ENCODE results near the gene S100A5. TPM values are rescaled to one million over a fixed set of nuclear protein-coding genes. Genes with fewer than 3 reads are reported as not detected.
A peak's percentile ranks its signal among the peaks of the same experiment; 100 is the strongest.

Gene S100A5
- total and polyA plus RNA-seq, 4 donors = not detected

DNA sequence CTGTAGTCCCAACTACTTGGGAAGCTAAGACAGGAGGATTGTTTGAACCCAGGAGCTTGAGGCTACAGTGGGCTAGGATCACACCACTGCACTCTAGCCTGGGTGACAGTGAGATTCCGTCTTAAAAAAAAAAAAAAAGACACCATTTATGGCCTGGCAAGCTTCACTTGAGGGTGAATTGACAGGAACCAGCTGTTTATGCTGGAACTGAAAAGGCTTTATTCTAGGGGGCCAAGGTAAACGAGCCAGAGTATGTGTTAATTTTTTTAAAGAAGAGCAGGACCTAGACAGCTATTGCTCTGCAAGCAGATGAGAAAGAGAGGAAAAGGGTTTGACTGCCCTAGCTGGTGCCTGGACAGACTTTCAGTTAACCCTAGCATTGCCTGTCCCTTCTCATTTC is 42.0 kb downstream of the S100A5 start:
- DNase-seq (ENCODE audit: low read depth in 4 of 6, low spot score in 6 of 6) = no peak
- H3K27me3 ChIP-seq (ENCODE audit: control insufficient read depth, insufficient read depth, low read length) = no peaks in the 10 kb centered on the region

DNA sequence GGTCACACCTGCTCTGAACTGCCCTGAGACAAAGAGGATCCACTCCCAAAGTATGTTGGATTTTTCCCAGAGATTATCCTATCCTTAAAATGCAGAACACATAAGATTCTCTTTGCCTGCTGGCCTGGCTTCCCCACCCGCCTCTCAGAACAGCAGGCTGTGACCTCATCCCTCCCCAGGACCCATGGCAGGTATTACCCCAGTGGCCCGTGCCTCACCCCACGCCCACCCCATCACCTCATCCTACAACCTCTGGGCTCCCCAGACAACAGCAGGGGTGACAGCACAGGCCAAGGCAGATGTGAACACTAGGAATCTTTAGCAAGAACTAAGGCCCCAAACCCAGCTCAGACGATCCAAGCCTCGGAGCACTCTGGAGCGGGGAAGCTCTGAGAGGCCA is 45.2 kb downstream of the S100A5 start:
- no peak for DNase-seq (ENCODE audit: low read depth in 4 of 6, low spot score in 6 of 6)
- no peak overlapping the region for H3K27ac ChIP-seq (ENCODE audit: low read depth, low read length)
- no peaks in the 10 kb centered on the region for H3K36me3 ChIP-seq (ENCODE audit: control insufficient read depth, insufficient read depth, low read length)
- no peaks in the 10 kb centered on the region for H3K9me3 ChIP-seq (ENCODE audit: control insufficient read depth, insufficient read depth, low read length)
- no peaks in the 10 kb centered on the region for H3K27me3 ChIP-seq (ENCODE audit: control insufficient read depth, insufficient read depth, low read length)
- no peak overlapping the region for H3K4me3 ChIP-seq (ENCODE audit: low read depth, low read length)
- 66% methylated on average over 6 of the region's 6 CpGs for WGBS (ENCODE audit: insufficient coverage)
- no peaks in the 10 kb centered on the region for H3K4me1 ChIP-seq (ENCODE audit: control insufficient read depth, insufficient read depth, low read length)

More for the DNA sequence above, 42.0 kb downstream of the S100A5 start:
- Histone ChIP-seq H3K4me3 (ENCODE audit: low read depth, low read length) (no peak overlapping the region), H3K27ac (ENCODE audit: low read depth, low read length) (no peak overlapping the region), H3K9me3 (ENCODE audit: control insufficient read depth, insufficient read depth, low read length) (no peaks in the 10 kb centered on the region), H3K36me3 (ENCODE audit: control insufficient read depth, insufficient read depth, low read length) (no peaks in the 10 kb centered on the region), H3K4me1 (ENCODE audit: control insufficient read depth, insufficient read depth, low read length) (no peaks in the 10 kb centered on the region)
- WGBS (ENCODE audit: insufficient coverage) = 0% methylated on average over 1 of the region's 2 CpGs

DNA sequence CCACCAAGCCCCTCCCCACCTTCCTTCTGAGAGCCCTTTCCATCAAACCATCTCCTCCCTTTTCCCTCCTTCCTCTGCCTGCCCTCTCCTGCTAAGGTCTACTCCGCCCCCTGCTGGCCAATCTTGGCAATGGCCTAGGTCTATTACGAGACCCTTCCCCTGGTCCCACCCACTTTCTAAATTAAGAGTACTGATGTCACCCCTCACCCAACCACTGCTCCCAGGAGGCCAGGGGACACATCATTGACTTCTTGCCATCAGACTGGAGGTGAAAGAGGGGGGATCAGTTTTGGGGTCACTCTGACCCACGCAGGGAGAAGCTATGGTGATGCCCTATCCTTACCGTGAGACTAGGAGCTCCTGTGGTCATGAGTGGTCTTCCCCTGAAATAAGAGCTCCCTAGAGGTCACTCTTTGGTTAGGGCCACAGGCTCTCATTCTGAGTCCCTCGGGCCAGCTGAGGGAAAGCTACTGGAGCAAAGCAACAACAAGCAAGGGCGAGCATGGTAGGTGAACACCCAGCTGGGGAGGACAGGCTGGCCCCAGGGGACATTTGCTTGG is 45.7 kb downstream of the S100A5 start:
- no peak overlapping the region for H3K27ac ChIP-seq (ENCODE audit: low read depth, low read length)
- peaks cover 3% of the 10 kb centered on the region for H3K4me1 ChIP-seq (ENCODE audit: control insufficient read depth, insufficient read depth, low read length)
- DNase-seq (ENCODE audit: low read depth in 4 of 6, low spot score in 6 of 6) = peak in 4 of 6 donors; percentile 21 to 75 (median 51)
- WGBS (ENCODE audit: insufficient coverage) = 41% methylated on average over 6 of the region's 6 CpGs
- H3K9me3 ChIP-seq (ENCODE audit: control insufficient read depth, insufficient read depth, low read length) = no peaks in the 10 kb centered on the region
- H3K27me3 ChIP-seq (ENCODE audit: control insufficient read depth, insufficient read depth, low read length) = no peaks in the 10 kb centered on the region
- no peaks in the 10 kb centered on the region for H3K36me3 ChIP-seq (ENCODE audit: control insufficient read depth, insufficient read depth, low read length)
- no peak overlapping the region for H3K4me3 ChIP-seq (ENCODE audit: low read depth, low read length)

DNA sequence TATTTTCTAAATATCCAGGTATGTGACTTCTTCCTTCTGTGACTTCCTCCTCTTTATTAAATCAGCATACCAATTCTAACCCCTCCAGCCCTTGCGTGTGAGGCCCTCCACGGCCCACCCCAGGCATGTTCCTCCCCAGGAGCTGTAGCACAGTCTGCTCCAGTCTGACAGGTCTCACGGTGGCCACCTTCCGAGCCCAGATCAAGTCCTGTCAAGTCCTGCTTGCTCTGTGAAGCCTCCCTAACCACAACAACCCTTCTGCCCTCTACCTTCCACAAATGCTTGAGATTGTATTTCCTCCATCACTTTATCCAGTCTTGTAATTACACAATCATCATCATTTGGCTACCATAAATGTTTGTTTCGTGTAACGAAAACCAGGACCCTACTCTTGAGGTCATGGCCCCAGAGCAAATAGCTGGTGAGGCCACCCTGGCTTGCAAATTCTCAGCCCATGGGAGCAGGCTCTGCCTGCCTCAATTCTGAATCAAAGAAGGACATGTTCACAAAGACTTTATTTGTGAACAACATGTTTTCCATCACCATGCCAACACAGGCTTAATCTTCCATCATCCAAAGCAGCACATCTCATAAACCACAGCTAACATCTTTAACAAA is 47.3 kb downstream of the S100A5 start:
- Histone ChIP-seq H3K4me1 (ENCODE audit: control insufficient read depth, insufficient read depth, low read length) (peaks cover 3% of the 10 kb centered on the region), H3K36me3 (ENCODE audit: control insufficient read depth, insufficient read depth, low read length) (no peaks in the 10 kb centered on the region), H3K4me3 (ENCODE audit: low read depth, low read length) (no peak overlapping the region), H3K27me3 (ENCODE audit: control insufficient read depth, insufficient read depth, low read length) (no peaks in the 10 kb centered on the region), H3K27ac (ENCODE audit: low read depth, low read length) (no peak overlapping the region), H3K9me3 (ENCODE audit: control insufficient read depth, insufficient read depth, low read length) (no peaks in the 10 kb centered on the region)
- no peak for DNase-seq (ENCODE audit: low read depth in 4 of 6, low spot score in 6 of 6)
- WGBS (ENCODE audit: insufficient coverage) = 84% methylated on average over 6 of the region's 6 CpGs

DNA sequence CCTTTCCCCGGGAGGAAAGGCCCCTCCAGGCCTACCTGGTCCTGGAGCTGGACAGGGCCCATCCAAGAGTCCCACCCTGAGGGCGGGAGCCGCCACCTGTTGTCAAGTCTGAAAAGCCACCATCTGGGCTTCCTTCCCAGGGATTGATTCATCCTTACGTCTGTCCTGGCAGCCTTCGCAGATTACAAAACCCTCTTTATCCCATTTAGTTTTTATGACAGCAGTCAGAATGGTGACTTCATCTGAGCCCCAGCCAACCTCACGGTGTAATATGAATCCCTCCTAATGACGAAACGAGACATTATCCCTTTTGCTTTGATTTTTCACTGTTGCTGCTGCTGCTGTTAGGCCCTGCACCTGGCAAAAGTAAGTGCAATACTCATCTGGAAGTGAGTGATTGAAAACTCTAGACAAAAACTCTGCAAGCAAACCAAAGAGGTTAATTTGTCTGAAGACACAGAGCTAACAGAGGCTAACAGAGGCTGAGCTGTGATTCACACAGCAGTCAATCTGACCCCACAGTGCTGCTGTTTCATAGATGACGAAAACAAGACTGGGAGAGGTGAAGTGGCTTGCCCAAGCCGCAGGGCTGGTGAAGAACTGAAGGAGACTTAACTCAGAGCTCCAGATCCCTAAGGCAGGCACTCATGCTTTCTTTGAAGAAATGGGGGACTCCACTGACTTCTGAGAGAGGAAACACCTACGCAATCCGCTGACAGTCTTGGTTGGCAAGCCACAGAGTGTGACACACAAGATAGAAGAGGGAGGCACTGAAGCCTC is 50.3 kb downstream of the S100A5 start:
- Histone ChIP-seq H3K9me3 (ENCODE audit: control insufficient read depth, insufficient read depth, low read length) (no peaks in the 10 kb centered on the region), H3K27ac (ENCODE audit: low read depth, low read length) (peak overlapping the region; percentile 33), H3K4me3 (ENCODE audit: low read depth, low read length) (no peak overlapping the region), H3K27me3 (ENCODE audit: control insufficient read depth, insufficient read depth, low read length) (no peaks in the 10 kb centered on the region), H3K4me1 (ENCODE audit: control insufficient read depth, insufficient read depth, low read length) (peaks cover 3% of the 10 kb centered on the region), H3K36me3 (ENCODE audit: control insufficient read depth, insufficient read depth, low read length) (no peaks in the 10 kb centered on the region)
- DNase-seq (ENCODE audit: low read depth in 4 of 6, low spot score in 6 of 6) = peak in 2 of 6 donors; percentile 34 to 35
- 38% methylated on average over 9 of the region's 12 CpGs for WGBS (ENCODE audit: insufficient coverage)

DNA sequence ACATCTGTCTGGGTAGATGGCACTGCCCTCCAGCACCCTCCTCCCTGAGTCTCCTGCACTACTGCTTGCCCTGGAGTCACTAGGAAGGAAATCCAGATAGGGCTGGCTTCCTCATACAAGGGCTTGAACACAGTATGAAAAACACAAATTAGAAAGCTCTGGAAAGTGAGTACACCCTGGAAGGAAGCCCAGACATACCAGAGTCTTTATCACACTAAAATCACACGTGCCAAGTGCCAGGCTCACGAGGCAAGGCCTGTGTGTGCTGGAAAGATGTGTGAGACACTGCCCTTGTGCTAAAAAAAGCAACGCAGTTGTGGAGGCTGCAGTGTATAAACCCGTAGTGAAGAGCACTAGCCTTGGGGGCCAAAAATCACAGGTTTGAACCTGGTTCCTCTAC is 52.0 kb downstream of the S100A5 start:
- WGBS (ENCODE audit: insufficient coverage) = 94% methylated on average over 2 of the region's 4 CpGs
- H3K4me1 ChIP-seq (ENCODE audit: control insufficient read depth, insufficient read depth, low read length) = peaks cover 3% of the 10 kb centered on the region
- H3K27me3 ChIP-seq (ENCODE audit: control insufficient read depth, insufficient read depth, low read length) = no peaks in the 10 kb centered on the region
- DNase-seq (ENCODE audit: low read depth in 4 of 6, low spot score in 6 of 6) = peak in 1 of 6 donors; percentile 48
- H3K9me3 ChIP-seq (ENCODE audit: control insufficient read depth, insufficient read depth, low read length) = no peaks in the 10 kb centered on the region
- H3K4me3 ChIP-seq (ENCODE audit: low read depth, low read length) = no peak overlapping the region
- H3K27ac ChIP-seq (ENCODE audit: low read depth, low read length) = no peak overlapping the region
- H3K36me3 ChIP-seq (ENCODE audit: control insufficient read depth, insufficient read depth, low read length) = no peaks in the 10 kb centered on the region

DNA sequence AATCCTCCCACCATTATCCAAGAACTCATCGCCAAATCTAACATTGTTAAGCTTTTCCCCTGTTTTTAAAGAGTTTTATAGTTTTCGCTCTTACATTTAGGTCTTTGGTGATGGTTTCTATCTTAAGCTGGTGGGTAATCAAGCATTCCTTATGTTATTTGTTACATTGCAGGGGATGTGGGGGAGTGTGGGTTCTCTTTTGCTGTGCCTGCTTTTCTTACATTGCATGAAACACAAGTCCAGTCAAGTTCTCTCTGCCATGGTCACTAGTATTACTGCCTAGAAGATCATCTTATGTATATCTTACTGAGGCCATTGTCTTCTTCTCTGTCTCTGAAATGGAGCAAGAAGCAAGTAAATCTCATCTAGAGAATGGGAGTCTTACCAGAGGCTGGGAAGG is 53.0 kb downstream of the S100A5 start:
- no CpG with 5 or more reads among the region's 2 CpGs for WGBS (ENCODE audit: insufficient coverage)
- H3K27me3 ChIP-seq (ENCODE audit: control insufficient read depth, insufficient read depth, low read length) = no peaks in the 10 kb centered on the region
- H3K27ac ChIP-seq (ENCODE audit: low read depth, low read length) = no peak overlapping the region
- no peak for DNase-seq (ENCODE audit: low read depth in 4 of 6, low spot score in 6 of 6)
- no peak overlapping the region for H3K4me3 ChIP-seq (ENCODE audit: low read depth, low read length)
- H3K9me3 ChIP-seq (ENCODE audit: control insufficient read depth, insufficient read depth, low read length) = no peaks in the 10 kb centered on the region
- no peaks in the 10 kb centered on the region for H3K36me3 ChIP-seq (ENCODE audit: control insufficient read depth, insufficient read depth, low read length)
- peaks cover 3% of the 10 kb centered on the region for H3K4me1 ChIP-seq (ENCODE audit: control insufficient read depth, insufficient read depth, low read length)

Other genes starting within 250 kb of the S100A5 start
- not detected for gene PGLYRP3, start 228.0 kb downstream of the S100A5 start, total RNA-seq
- not detected for gene PGLYRP3, start 228.0 kb downstream of the S100A5 start, polyA plus RNA-seq (ENCODE audit: insufficient read length in 2 of 2)
- gene PGLYRP4, start 192.1 kb downstream of the S100A5 start, total RNA-seq = not detected
- gene PGLYRP4, start 192.1 kb downstream of the S100A5 start, polyA plus RNA-seq (ENCODE audit: insufficient read length in 2 of 2) = not detected
- gene S100A9, start 183.1 kb downstream of the S100A5 start, total RNA-seq = 100 to 1,000 TPM in 1 of 2 donors, 10 to 100 TPM in 1; 16.5 to 829 TPM
- 1 to 10 TPM; 2.1 to 4.3 TPM for gene S100A9, start 183.1 kb downstream of the S100A5 start, polyA plus RNA-seq (ENCODE audit: insufficient read length in 2 of 2)
- 10 to 100 TPM in 1 of 2 donors, 1 to 10 TPM in 1; 1.4 to 87.6 TPM for gene S100A12, start 165.3 kb downstream of the S100A5 start, total RNA-seq
- gene S100A12, start 165.3 kb downstream of the S100A5 start, polyA plus RNA-seq (ENCODE audit: insufficient read length in 2 of 2) = not detected
- 100 to 1,000 TPM in 1 of 2 donors, 1 to 10 TPM in 1; 8.3 to 286 TPM for gene S100A8, start 149.9 kb downstream of the S100A5 start, total RNA-seq
- 1 to 10 TPM; 1.3 to 3.8 TPM for gene S100A8, start 149.9 kb downstream of the S100A5 start, polyA plus RNA-seq (ENCODE audit: insufficient read length in 2 of 2)
- gene S100A7A, start 124.4 kb downstream of the S100A5 start, total RNA-seq = not detected
- not detected for gene S100A7A, start 124.4 kb downstream of the S100A5 start, polyA plus RNA-seq (ENCODE audit: insufficient read length in 2 of 2)
- gene S100A7, start 80.3 kb downstream of the S100A5 start, total RNA-seq = not detected
- gene S100A7, start 80.3 kb downstream of the S100A5 start, polyA plus RNA-seq (ENCODE audit: insufficient read length in 2 of 2) = not detected
- 100 to 1,000 TPM in 1 of 2 donors, 10 to 100 TPM in 1; 75.3 to 276 TPM for gene S100A6, start 4.9 kb downstream of the S100A5 start, total RNA-seq
- 100 to 1,000 TPM; 106 to 149 TPM for gene S100A6, start 4.9 kb downstream of the S100A5 start, polyA plus RNA-seq (ENCODE audit: insufficient read length in 2 of 2)
- gene S100A4, start 4.9 kb upstream of the S100A5 start, total RNA-seq = 10 to 100 TPM; 21.1 to 38.2 TPM
- 10 to 100 TPM in 1 of 2 donors, 1 to 10 TPM in 1; 6.0 to 17.9 TPM for gene S100A4, start 4.9 kb upstream of the S100A5 start, polyA plus RNA-seq (ENCODE audit: insufficient read length in 2 of 2)
- not detected for gene S100A3, start 8.3 kb upstream of the S100A5 start, total RNA-seq
- gene S100A3, start 8.3 kb upstream of the S100A5 start, polyA plus RNA-seq (ENCODE audit: insufficient read length in 2 of 2) = under 1 TPM in 1 of 2 donors, not detected in 1; 0.29 TPM
- gene S100A2, start 24.9 kb upstream of the S100A5 start, total RNA-seq = 1 to 10 TPM in 1 of 2 donors, not detected in 1; 1.2 TPM
- gene S100A2, start 24.9 kb upstream of the S100A5 start, polyA plus RNA-seq (ENCODE audit: insufficient read length in 2 of 2) = under 1 TPM; 0.40 to 0.81 TPM
- 100 to 1,000 TPM in 1 of 2 donors, 10 to 100 TPM in 1; 46.0 to 101 TPM for gene S100A16, start 72.2 kb upstream of the S100A5 start, total RNA-seq
- gene S100A16, start 72.2 kb upstream of the S100A5 start, polyA plus RNA-seq (ENCODE audit: insufficient read length in 2 of 2) = 100 to 1,000 TPM; 120 to 135 TPM
- gene S100A14, start 75.4 kb upstream of the S100A5 start, total RNA-seq = under 1 TPM in 1 of 2 donors, not detected in 1; 0.61 TPM
- under 1 TPM in 1 of 2 donors, not detected in 1; 0.39 TPM for gene S100A14, start 75.4 kb upstream of the S100A5 start, polyA plus RNA-seq (ENCODE audit: insufficient read length in 2 of 2)
- gene S100A13, start 86.6 kb upstream of the S100A5 start, total RNA-seq = 100 to 1,000 TPM in 1 of 2 donors, 10 to 100 TPM in 1; 30.5 to 141 TPM
- gene S100A13, start 86.6 kb upstream of the S100A5 start, polyA plus RNA-seq (ENCODE audit: insufficient read length in 2 of 2) = 10 to 100 TPM; 42.0 to 58.3 TPM
- gene S100A1, start 87.5 kb upstream of the S100A5 start, total RNA-seq = 10 to 100 TPM in 1 of 2 donors, 1 to 10 TPM in 1; 3.7 to 10.2 TPM
- 10 to 100 TPM; 18.5 to 19.0 TPM for gene S100A1, start 87.5 kb upstream of the S100A5 start, polyA plus RNA-seq (ENCODE audit: insufficient read length in 2 of 2)
- 10 to 100 TPM; 56.9 to 58.0 TPM for gene CHTOP, start 93.1 kb upstream of the S100A5 start, total RNA-seq
- gene CHTOP, start 93.1 kb upstream of the S100A5 start, polyA plus RNA-seq (ENCODE audit: insufficient read length in 2 of 2) = 100 to 1,000 TPM; 115 to 127 TPM
- gene SNAPIN, start 117.8 kb upstream of the S100A5 start, total RNA-seq = 10 to 100 TPM; 58.0 to 70.5 TPM
- gene SNAPIN, start 117.8 kb upstream of the S100A5 start, polyA plus RNA-seq (ENCODE audit: insufficient read length in 2 of 2) = 10 to 100 TPM; 65.4 to 70.2 TPM
- 100 to 1,000 TPM; 155 to 243 TPM for gene ILF2, start 130.1 kb upstream of the S100A5 start, total RNA-seq
- 100 to 1,000 TPM; 209 to 214 TPM for gene ILF2, start 130.1 kb upstream of the S100A5 start, polyA plus RNA-seq (ENCODE audit: insufficient read length in 2 of 2)
- gene NPR1, start 137.8 kb upstream of the S100A5 start, total RNA-seq = 1 to 10 TPM; 1.7 to 6.3 TPM
- gene NPR1, start 137.8 kb upstream of the S100A5 start, polyA plus RNA-seq (ENCODE audit: insufficient read length in 2 of 2) = 1 to 10 TPM; 1.6 to 3.2 TPM
- gene INTS3, start 187.1 kb upstream of the S100A5 start, total RNA-seq = 10 to 100 TPM; 40.5 to 57.8 TPM
- 100 to 1,000 TPM in 1 of 2 donors, 10 to 100 TPM in 1; 81.5 to 107 TPM for gene INTS3, start 187.1 kb upstream of the S100A5 start, polyA plus RNA-seq (ENCODE audit: insufficient read length in 2 of 2)
- 10 to 100 TPM; 12.1 to 29.0 TPM for gene SLC27A3, start 234.5 kb upstream of the S100A5 start, total RNA-seq
- 10 to 100 TPM; 28.5 to 37.3 TPM for gene SLC27A3, start 234.5 kb upstream of the S100A5 start, polyA plus RNA-seq (ENCODE audit: insufficient read length in 2 of 2)